Measurements from ENCODE around the gene PIP.

GRCh38 chr7:143131781-143132180 lies at the start of gene PIP:
- no peak for TF ChIP-seq CTCF (IDR thresholded peaks at IDR 0.05 in 8 of 11, conservative IDR thresholded peaks at IDR 0.05 in 3 of 11)
- no peak for TF ChIP-seq POLR2A (IDR thresholded peaks at IDR 0.05)
- no peak for TF ChIP-seq POLR2AphosphoS5 (IDR thresholded peaks at IDR 0.05)
